ENCODE data around the gene PTK6. TPM values are rescaled to one million over a fixed set of nuclear protein-coding genes. Genes with fewer than 3 reads are reported as not detected.

The PTK6 gene
- total and polyA plus RNA-seq, 2 donors: 0.19 to 2.7 TPM

DNA sequence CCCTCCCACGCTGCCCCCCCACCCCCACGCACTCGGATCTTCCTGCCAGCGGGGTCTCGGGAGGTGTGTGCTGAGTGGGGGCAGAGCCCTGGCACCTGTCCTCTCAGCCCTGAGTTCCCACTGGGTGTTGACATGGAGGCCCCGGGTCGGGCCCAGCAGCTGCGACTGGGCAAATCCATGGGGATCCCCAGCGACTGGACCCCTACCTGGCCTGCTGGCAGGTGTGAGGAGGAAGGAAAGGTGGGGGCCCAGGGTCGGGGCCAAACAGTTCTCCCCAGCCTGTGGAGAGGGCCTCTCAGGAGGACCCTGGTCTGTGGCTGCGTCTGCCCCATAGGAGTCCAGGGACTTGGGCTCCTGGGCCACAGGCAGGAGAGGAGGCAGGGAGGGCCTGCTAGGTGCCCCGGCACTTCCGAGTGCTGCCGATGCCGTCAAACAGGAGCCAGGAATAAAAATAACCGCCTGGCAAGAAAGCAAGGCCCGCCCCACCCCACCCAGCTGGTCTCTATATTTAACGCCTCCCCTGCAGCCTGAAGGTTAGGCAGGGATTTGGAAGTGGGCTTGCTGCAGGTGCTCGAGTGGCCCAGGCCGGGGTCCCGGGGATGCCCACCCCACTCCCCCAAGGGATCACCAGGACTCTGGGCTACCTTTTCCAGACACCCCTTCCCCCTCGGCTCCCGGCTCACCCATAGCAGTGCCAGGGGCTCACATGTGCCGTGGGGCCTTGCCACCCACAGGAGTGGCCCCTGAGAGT, 36.9 kb downstream of the PTK6 start:
- H3K9me3 ChIP-seq (ENCODE audit: control insufficient read depth in 2 of 2, insufficient read depth in 1 of 2, low read length in 1 of 2): peaks cover 3 to 7% of the 10 kb centered on the region in 2 donors
- DNase-seq (ENCODE audit: low read depth in 6 of 9, low spot score in 9 of 9): no peak
- H3K4me1 ChIP-seq (ENCODE audit: control insufficient read depth in 2 of 2, insufficient read depth in 2 of 2, low read length in 2 of 2): no peaks in the 10 kb centered on the region
- WGBS: 91% methylated on average over 24 of the region's 24 CpGs
- no peak overlapping the region for H3K27ac ChIP-seq (ENCODE audit: low read depth in 1 of 2, low read length in 1 of 2)
- no peak overlapping the region for H3K4me3 ChIP-seq (ENCODE audit: low read length in 2 of 2)
- peaks cover 49 to 83% of the 10 kb centered on the region in 2 donors for H3K27me3 ChIP-seq (ENCODE audit: control insufficient read depth in 2 of 2, insufficient read depth in 1 of 2, low read length in 1 of 2)
- H3K36me3 ChIP-seq (ENCODE audit: control insufficient read depth in 2 of 2, insufficient read depth in 2 of 2, low read length in 1 of 2): no peaks in the 10 kb centered on the region

- Histone ChIP-seq H3K4me3 (ENCODE audit: low read length in 2 of 2) (peak overlapping the region in 1 of 2 donors; percentile 40), H3K27ac (ENCODE audit: low read depth in 1 of 2, low read length in 1 of 2) (no peak overlapping the region), H3K27me3 (ENCODE audit: control insufficient read depth in 2 of 2, insufficient read depth in 1 of 2, low read length in 1 of 2) (peaks cover 49 to 90% of the 10 kb centered on the region in 2 donors), H3K9me3 (ENCODE audit: control insufficient read depth in 2 of 2, insufficient read depth in 1 of 2, low read length in 1 of 2) (no peaks in the 10 kb centered on the region), H3K4me1 (ENCODE audit: control insufficient read depth in 2 of 2, insufficient read depth in 2 of 2, low read length in 2 of 2) (no peaks in the 10 kb centered on the region), H3K36me3 (ENCODE audit: control insufficient read depth in 2 of 2, insufficient read depth in 2 of 2, low read length in 1 of 2) (no peaks in the 10 kb centered on the region)
- DNase-seq (ENCODE audit: low read depth in 6 of 9, low spot score in 9 of 9): no peak
- WGBS: 16% methylated on average over 48 of the region's 48 CpGs
Measured at GRCh38 chr20:63499338-63499969, 37.7 kb downstream of the PTK6 start.

DNA sequence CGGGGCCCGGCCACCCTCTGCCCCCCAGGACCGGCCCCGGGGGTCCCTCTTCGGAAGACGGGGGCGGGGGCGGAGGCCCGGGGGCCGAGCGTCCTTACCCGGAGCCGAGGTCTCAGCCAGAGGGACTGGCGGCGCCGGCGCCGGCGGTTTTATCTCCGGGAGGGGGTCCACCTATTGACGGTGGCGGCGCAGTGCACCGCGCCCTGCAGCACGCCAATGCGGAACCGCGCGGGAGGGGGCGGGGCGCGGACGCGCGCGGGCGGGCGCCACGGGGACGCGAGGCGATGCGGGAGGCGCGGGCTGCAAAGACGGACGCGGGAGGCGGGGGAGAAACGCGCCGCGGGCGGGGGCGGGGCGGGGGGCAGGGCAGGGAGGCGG, 38.2 kb downstream of the PTK6 start, which contains the start of gene EEF1A2:
Gene EEF1A2, minus strand, starts transcription at position 124 of the 378 bp plus-strand sequence. CDS start 1,320 bp downstream, outside the sequence.
- H3K27me3 ChIP-seq (ENCODE audit: control insufficient read depth in 2 of 2, insufficient read depth in 1 of 2, low read length in 1 of 2): peaks cover 49 to 90% of the 10 kb centered on the region in 2 donors

GRCh38 chr20:63497946-63498935, 38.9 kb downstream of the PTK6 start:
- Histone ChIP-seq H3K36me3 (ENCODE audit: control insufficient read depth in 2 of 2, insufficient read depth in 2 of 2, low read length in 1 of 2) (no peaks in the 10 kb centered on the region), H3K9me3 (ENCODE audit: control insufficient read depth in 2 of 2, insufficient read depth in 1 of 2, low read length in 1 of 2) (no peaks in the 10 kb centered on the region), H3K4me3 (ENCODE audit: low read length in 2 of 2) (peak overlapping the region in 1 of 2 donors; percentile 40), H3K27ac (ENCODE audit: low read depth in 1 of 2, low read length in 1 of 2) (no peak overlapping the region), H3K4me1 (ENCODE audit: control insufficient read depth in 2 of 2, insufficient read depth in 2 of 2, low read length in 2 of 2) (no peaks in the 10 kb centered on the region), H3K27me3 (ENCODE audit: control insufficient read depth in 2 of 2, insufficient read depth in 1 of 2, low read length in 1 of 2) (peaks cover 49 to 84% of the 10 kb centered on the region in 2 donors)
- DNase-seq (ENCODE audit: low read depth in 6 of 9, low spot score in 9 of 9): no peak
- WGBS: 9% methylated on average over 60 of the region's 60 CpGs

More for the DNA sequence above, 38.2 kb downstream of the PTK6 start, which contains the start of gene EEF1A2:
- Histone ChIP-seq H3K9me3 (ENCODE audit: control insufficient read depth in 2 of 2, insufficient read depth in 1 of 2, low read length in 1 of 2) (no peaks in the 10 kb centered on the region), H3K4me1 (ENCODE audit: control insufficient read depth in 2 of 2, insufficient read depth in 2 of 2, low read length in 2 of 2) (no peaks in the 10 kb centered on the region), H3K4me3 (ENCODE audit: low read length in 2 of 2) (peak within 1 kb of the TSS in 1 of 2 donors; percentile 40), H3K36me3 (ENCODE audit: control insufficient read depth in 2 of 2, insufficient read depth in 2 of 2, low read length in 1 of 2) (no peaks in the 10 kb centered on the region), H3K27ac (ENCODE audit: low read depth in 1 of 2, low read length in 1 of 2) (no peak within 1 kb of the TSS)
- DNase-seq (ENCODE audit: low read depth in 6 of 9, low spot score in 9 of 9): peak in 1 of 9 donors; percentile 16
- 1% methylated on average over 58 of the region's 58 CpGs for WGBS

GRCh38 chr20:63497138-63497945, 39.8 kb downstream of the PTK6 start:
- no peaks in the 10 kb centered on the region for H3K36me3 ChIP-seq (ENCODE audit: control insufficient read depth in 2 of 2, insufficient read depth in 2 of 2, low read length in 1 of 2)
- no peak overlapping the region for H3K27ac ChIP-seq (ENCODE audit: low read depth in 1 of 2, low read length in 1 of 2)
- 75% methylated on average over 20 of the region's 20 CpGs for WGBS
- DNase-seq (ENCODE audit: low read depth in 6 of 9, low spot score in 9 of 9): no peak
- no peak overlapping the region for H3K4me3 ChIP-seq (ENCODE audit: low read length in 2 of 2)
- H3K9me3 ChIP-seq (ENCODE audit: control insufficient read depth in 2 of 2, insufficient read depth in 1 of 2, low read length in 1 of 2): no peaks in the 10 kb centered on the region
- H3K4me1 ChIP-seq (ENCODE audit: control insufficient read depth in 2 of 2, insufficient read depth in 2 of 2, low read length in 2 of 2): no peaks in the 10 kb centered on the region
- H3K27me3 ChIP-seq (ENCODE audit: control insufficient read depth in 2 of 2, insufficient read depth in 1 of 2, low read length in 1 of 2): peaks cover 46 to 76% of the 10 kb centered on the region in 2 donors

DNA sequence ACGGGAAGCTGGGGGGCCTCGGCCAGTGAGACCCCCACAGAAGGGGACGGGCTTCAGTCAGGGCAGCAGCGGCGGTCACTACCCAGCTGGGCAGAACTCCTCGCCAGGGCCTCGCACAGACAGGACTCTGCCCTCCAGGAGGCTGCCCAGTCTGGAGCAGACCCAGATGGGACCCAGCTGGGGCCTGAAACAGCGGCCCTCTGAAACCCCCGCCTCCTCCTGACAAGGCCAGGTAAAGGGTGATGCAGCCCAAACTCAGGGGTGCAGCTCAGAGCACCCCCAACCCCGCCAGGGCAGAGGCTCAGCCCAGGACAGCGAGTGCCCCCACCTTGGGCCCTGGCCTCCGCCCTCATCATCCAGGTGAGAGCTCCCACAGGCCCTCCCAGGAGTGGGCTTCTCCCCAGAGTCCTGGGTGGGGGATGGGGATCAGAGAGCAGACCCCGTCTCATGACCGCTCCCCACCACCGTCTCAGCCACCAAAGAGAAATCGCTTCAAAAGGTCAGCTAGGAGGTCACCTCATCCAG, 40.5 kb downstream of the PTK6 start:
- Histone ChIP-seq H3K4me1 (ENCODE audit: control insufficient read depth in 2 of 2, insufficient read depth in 2 of 2, low read length in 2 of 2) (no peaks in the 10 kb centered on the region), H3K4me3 (ENCODE audit: low read length in 2 of 2) (no peak overlapping the region), H3K36me3 (ENCODE audit: control insufficient read depth in 2 of 2, insufficient read depth in 2 of 2, low read length in 1 of 2) (no peaks in the 10 kb centered on the region), H3K9me3 (ENCODE audit: control insufficient read depth in 2 of 2, insufficient read depth in 1 of 2, low read length in 1 of 2) (no peaks in the 10 kb centered on the region), H3K27me3 (ENCODE audit: control insufficient read depth in 2 of 2, insufficient read depth in 1 of 2, low read length in 1 of 2) (peaks cover 46 to 69% of the 10 kb centered on the region in 2 donors), H3K27ac (ENCODE audit: low read depth in 1 of 2, low read length in 1 of 2) (no peak overlapping the region)
- no peak for DNase-seq (ENCODE audit: low read depth in 6 of 9, low spot score in 9 of 9)
- WGBS: 71% methylated on average over 16 of the region's 16 CpGs

DNA sequence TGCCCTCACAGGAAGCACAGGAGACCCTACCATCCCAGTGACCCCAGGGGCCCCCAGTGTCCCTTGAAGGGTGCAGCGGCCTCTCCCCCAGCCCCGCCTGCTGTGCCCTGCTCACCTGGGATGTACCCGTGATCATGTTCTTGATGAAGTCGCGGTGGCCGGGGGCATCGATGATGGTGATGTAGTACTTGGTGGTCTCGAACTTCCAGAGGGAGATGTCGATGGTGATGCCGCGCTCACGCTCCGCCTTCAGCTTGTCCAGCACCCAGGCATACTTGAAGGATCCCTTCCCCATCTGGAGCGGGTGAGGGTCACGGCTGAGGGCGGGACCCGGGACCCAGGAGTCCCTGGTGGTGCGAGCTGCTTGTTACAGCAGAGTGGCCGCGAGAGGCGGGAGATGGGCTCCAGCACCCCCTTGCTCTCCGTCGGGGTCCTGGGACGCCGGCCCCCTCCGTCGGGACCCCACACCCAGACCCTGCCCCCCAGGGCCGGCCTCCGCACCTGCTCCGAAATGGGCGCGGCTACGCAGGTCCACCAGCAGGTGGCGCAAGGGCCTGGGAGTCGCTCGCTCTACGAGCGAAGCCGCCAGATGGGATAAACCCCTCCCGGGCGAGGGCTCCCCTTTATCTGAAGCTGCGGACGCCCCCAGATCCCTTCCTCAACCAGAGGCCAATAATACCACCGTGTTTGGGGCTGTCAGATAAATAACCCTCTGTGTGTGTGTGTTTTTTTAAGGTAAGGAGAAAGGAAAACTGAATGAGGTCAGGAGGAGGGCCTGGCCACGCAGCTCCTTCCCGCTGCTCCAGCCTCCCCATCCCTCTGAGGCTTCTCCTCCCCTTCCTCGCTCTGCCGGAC, 41.2 kb downstream of the PTK6 start:
- Histone ChIP-seq H3K4me3 (ENCODE audit: low read length in 2 of 2) (no peak overlapping the region), H3K27me3 (ENCODE audit: control insufficient read depth in 2 of 2, insufficient read depth in 1 of 2, low read length in 1 of 2) (peaks cover 46 to 65% of the 10 kb centered on the region in 2 donors), H3K36me3 (ENCODE audit: control insufficient read depth in 2 of 2, insufficient read depth in 2 of 2, low read length in 1 of 2) (no peaks in the 10 kb centered on the region), H3K4me1 (ENCODE audit: control insufficient read depth in 2 of 2, insufficient read depth in 2 of 2, low read length in 2 of 2) (no peaks in the 10 kb centered on the region), H3K27ac (ENCODE audit: low read depth in 1 of 2, low read length in 1 of 2) (no peak overlapping the region), H3K9me3 (ENCODE audit: control insufficient read depth in 2 of 2, insufficient read depth in 1 of 2, low read length in 1 of 2) (no peaks in the 10 kb centered on the region)
- 28% methylated on average over 48 of the region's 48 CpGs for WGBS
- DNase-seq (ENCODE audit: low read depth in 6 of 9, low spot score in 9 of 9): peak in 8 of 9 donors; percentile 6 to 67 (median 40)
